ENCODE measurements around the gene KDM8.

DNA sequence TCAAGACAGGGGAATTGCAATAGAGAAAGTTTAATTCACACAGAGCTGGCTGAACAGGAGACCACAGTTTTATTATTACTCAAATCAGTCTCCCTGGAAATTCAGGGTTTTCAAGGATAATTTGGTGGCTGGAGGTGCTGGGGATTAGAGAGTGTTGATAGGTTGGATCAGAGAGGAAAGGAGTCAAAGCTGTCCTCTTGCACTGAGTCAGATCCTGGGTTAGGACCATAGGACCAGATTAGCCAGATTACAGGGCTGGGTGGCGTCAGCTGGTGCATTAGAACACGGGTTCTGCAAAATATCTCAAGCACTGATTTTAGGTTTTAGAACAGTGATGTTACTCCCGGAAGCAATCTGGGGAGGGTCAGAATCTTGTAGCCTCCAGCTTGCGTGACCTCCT lies 67.0 kb downstream of the KDM8 start:
- TF ChIP-seq EZH2 (IDR thresholded peaks at IDR 0.05; ENCODE audit: borderline replicate concordance, insufficient read depth, low read depth, low read length, poor library complexity, severe bottlenecking) (no peak), CTCF (IDR thresholded peaks at IDR 0.05) (no peak)
